Neural progenitor cell (in vitro differentiated cells): ENCODE results near the gene SACM1L.

Experiments
- EZH2 ChIP-seq: fragments of 200-600 bp; sonication (generic); IDR thresholded peaks from 2 replicates; pipeline ENCODE4 v1.6.1; 2017; ENCODE audit warnings: antibody characterized with exemption, mild to moderate bottlenecking, moderate library complexity
- EZH2phosphoT487 ChIP-seq: fragments of 200-600 bp; sonication (generic); IDR thresholded peaks from 2 replicates; pipeline ENCODE4 v1.6.1; 2017; ENCODE audit warnings: antibody characterized with exemption
- TF ChIP-seq, protein P1 (sequence below): fragments of 200-600 bp; sonication (generic); IDR thresholded peaks from 2 replicates; pipeline ENCODE4 v1.5.1; 2017; ENCODE audit warnings: antibody characterized with exemption, mild to moderate bottlenecking

DNA sequence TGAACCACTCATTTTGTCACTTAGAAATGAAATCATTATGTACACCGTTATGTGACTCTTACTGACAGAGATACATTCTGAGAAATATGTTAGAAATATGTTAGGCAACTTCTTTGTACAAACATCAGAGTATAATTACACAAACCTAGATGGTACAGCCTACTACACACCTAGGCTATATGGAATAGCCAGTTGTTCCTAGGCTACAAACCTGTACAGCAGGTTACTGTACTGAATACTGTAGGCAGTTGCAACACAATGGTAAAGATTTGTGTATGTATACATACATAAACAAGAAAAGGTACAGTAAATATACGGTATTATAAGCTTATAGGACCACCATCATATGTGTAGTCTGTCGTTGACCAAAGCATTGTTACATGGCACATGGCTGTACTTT, 3.7 kb downstream of the SACM1L start:
- TF ChIP-seq, protein P1, sequence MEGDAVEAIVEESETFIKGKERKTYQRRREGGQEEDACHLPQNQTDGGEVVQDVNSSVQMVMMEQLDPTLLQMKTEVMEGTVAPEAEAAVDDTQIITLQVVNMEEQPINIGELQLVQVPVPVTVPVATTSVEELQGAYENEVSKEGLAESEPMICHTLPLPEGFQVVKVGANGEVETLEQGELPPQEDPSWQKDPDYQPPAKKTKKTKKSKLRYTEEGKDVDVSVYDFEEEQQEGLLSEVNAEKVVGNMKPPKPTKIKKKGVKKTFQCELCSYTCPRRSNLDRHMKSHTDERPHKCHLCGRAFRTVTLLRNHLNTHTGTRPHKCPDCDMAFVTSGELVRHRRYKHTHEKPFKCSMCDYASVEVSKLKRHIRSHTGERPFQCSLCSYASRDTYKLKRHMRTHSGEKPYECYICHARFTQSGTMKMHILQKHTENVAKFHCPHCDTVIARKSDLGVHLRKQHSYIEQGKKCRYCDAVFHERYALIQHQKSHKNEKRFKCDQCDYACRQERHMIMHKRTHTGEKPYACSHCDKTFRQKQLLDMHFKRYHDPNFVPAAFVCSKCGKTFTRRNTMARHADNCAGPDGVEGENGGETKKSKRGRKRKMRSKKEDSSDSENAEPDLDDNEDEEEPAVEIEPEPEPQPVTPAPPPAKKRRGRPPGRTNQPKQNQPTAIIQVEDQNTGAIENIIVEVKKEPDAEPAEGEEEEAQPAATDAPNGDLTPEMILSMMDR = no peak
- no peak for TF ChIP-seq EZH2
- TF ChIP-seq EZH2phosphoT487 = no peak
